NOMO-1 treated with dmso at 0.1 percent for 144 hours (cell line): ENCODE data around the gene EXOG.
"Not testable (repeated sequence)": the region's sequence is repeated elsewhere in the genome, so short reads cannot be mapped to it uniquely, and the experiment has no call there.

ENCODE experiments used
- DNase-seq: peaks from one replicate; lab custom pipeline; 2025; ENCODE audit not compliant: unreplicated experiment; lab: John Stamatoyannopoulos, UW

EXOG gene

DNA sequence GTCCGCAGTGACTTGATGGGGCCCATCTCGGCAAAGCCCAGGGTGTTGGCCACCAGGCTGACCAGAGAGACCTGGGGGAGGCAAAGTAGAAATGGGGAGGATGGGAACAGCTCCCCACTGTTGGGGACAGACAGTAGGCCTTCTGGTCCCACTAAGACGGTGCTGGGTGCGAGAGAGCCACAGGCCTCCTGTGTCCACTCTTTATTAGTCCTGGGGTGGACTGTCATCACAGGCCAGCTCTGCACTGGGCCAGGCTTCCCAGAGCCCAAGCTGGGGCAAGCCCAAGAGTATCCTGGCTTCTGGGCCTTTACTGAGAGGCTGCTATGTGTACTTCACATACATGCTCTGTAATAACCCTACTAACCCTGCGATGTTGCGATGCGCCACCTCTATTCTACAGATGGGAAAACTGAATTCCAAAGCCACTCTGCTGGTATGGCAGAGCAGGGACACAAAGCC is 66.4 kb downstream of the EXOG start:
- no peak for DNase-seq

DNA sequence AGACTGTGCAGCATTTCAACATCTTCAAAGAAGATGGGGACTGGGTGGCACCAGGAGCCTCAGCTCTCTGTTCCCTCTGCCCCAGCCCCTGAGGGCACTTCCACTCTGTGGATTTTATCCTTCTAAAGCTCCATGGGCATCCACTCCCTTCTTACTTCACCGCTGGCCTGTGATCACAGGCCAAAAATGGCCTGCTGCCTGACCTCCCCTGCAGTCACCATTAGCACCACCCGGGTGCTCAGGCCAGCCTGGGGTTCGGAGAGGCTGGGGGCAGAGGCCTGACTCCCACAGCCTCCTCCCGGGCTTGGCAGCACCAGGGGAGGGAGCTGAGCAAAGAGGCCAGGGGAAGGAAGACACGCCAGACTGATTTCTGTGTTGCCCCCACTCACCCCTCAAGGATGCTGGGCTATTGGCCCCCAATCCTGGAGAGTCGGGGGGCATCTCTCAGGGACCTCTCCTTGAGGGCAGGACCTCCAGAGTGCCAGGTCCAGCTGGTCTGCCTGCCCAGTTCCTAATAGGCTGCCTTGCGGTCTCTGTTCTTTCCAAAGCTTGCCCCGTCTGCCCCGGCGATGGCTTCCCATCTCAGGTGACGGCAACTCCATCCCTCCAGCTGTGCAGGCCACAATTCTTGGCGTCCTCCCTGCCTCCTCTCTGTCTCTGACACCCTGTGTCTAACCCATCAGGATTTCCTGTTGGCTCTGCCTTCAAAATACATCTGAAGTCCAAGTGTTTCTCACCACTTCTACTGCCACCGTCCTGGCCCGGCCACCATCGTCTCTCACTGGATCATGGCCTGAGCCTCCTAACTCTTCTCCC is 67.1 kb downstream of the EXOG start:
- no peak for DNase-seq

DNA sequence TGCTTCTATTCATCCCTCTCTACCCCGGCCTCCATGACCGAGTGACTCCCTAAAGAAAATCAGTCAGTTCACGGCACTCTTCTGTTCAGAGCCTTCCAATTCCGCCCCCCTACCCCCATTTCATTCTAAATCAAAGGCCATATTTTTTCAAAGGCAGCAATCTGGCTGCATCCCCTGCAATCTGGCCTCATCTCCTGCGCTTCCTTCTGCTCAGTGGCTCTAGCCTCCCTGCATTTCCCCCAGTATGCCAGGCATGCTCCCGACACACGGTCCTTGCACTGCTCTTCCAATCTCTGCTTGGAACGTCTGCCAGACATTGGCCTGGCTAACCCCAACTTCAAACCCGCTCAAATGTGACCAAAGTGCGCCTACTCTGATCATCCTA is 67.7 kb downstream of the EXOG start:
- no peak for DNase-seq

DNA sequence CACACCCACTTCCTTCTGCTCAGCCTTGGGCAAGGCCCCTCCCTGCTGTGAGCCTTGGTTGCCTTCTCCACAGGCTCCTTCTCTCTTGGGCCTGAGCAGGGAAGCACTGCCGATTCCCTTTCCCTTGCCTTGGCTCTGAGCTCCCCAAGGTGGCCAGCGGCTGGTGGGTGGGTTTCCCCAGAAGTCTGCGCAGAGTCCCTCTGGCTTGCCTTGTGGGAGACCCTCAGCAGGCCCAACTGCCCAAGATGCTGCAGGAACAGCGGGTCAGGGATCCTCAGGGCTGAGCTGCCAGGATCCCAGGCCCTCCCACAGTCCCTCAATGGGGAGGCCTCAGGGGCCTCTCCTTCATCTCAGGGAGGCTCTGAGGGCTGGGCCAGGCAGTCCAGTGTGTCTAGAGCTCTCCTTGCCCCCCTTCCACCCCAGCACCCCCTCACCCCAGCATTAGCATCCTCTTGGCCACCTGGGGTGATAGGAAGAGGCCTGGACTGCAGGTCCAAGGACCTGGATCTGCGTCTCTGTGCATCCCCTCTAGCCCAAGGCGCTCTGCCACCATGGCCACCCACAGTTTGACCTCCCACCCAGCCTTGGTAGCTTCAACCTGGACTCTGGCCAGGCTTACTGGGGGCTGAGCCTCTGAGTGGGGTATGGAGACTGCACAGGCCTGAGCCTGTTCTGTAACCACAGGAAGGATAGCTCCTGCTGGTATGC is 68.6 kb downstream of the EXOG start:
- no peak for DNase-seq

DNA sequence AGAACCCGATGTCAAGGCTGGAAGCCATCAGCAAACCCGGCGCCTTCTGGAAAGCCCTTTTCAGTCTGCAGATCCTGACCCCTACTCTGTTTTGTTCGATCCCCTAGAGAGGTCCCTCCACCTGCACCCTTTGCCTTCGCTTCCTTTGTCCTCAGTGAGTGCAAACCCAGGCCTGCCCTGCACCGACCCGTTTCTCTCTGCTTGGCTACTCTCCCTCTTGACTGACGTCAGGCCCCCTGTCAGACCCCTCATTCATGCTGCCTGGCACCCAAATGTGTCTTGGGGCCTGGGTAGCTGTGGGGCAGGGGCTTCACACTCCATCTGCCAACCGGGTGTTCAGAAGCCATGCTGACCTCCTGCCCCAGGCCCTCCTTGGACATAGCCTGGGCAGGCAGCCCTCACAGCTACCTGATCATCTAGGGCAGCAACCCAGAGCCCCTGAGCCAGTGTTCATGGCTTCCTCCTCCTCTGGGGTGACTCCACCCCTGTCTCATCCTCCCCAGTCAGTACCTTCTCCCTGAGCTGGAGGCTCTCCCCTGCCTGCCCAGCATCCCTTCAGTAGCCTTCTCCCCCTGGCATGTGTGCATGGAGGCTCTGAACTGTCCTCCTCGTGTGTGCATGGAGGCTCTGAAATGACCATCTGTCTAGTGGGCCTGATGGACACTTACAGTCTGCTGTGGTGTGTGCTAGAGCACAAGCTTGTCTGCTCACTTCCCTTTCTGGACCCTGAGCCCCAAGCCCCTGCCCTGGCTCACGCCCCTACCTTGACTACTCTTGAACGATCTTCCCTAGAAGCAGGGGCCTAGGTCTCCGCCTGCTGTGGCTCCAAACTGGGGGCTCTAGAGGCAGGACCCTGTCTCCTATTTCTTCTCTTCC is 69.4 kb downstream of the EXOG start:
- DNase-seq, result no peak

DNA sequence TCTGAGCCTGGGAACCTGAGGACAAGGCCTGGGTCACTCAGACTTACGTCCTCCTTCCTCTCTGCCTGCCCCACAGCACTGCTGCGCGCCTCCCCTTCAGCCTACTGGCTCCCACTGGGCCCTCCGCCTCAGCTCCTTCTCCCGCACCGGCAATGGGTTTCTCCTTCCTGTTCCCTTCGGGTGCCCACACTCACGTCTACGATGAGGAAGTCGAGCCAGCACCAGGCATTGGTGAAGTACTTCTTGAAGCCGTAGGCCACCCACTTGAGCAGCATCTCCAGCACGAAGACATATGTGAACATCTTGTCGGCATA is 70.0 kb downstream of the EXOG start:
- no peak for DNase-seq

DNA sequence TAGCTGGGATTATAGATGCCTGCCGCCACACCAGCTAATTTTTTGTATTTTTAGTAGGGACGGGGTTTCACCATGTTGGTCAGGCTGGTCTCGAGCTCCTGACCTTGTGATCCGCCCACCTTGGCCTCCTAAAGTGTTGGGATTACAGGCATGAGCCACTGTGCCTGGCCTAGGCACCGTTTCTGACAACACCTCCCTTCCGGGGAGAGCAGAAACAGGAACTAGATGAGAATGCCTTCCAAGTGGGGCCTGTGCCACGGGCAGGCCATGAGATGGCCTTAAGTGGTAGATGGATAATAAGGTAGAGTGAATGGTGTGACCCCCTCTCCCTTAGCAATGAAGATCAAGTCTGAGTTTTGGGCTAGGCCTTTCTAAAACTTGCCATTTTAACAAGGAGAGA is 70.7 kb downstream of the EXOG start:
- not testable (repeated sequence) for DNase-seq

DNA sequence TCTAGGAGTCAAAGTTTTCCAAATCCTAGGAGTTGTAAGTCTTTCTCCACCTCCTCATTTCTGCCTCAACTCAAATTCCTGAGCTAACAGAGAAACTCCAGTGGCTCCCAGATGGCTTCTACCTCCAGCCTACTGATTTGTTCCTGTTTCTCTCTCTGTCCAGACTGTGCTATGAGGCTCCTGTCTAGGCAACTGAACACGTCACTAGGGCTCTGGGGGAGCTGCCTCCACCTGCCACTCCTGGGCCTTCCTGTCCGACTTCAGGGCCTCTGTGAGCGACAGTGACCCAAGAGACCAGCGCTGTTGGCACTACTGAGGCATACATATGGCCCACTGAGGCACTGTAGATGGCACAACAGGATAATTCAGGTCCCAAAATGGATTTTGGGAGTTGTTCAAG is 71.4 kb downstream of the EXOG start:
- DNase-seq, result no peak

DNA sequence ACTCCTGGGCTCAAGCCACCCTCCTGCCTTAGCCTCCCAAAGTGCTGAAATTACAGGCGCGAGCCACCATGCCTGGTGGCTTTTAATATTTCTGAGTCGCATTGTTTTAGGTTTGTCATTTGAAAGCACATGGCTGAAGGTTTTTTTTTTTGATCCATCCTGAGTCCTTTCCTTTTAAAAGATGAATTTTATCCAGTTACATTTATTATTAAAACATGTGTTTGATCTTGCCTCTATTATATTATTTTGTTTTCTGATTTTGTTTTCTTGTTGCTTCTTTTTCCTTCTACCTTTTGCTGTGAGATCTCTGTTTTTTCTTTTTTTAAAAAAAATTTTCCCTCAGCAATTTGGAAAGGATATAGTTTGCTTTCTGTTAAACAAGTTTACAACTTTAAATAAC is 77.0 kb downstream of the EXOG start:
- no peak for DNase-seq

DNA sequence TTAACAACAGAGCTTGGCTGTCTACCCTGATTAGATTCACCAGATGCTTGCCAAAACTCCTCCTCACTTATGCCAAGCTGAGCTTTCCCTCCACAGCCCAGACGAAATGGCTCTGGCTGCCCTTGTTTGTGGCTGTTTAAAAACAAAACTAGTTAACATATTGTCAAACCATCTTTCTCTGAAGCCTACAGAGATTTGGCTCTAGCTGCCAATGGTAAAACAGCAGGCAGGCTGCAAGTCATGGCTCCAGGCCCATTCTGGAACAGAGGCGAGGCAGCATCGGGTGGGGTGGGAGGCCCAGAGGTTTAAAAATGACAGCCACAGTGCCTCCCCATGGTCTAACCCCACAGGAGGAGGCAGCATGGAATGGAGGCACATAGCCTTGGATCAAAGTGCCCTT is 77.4 kb downstream of the EXOG start:
- no peak for DNase-seq

DNA sequence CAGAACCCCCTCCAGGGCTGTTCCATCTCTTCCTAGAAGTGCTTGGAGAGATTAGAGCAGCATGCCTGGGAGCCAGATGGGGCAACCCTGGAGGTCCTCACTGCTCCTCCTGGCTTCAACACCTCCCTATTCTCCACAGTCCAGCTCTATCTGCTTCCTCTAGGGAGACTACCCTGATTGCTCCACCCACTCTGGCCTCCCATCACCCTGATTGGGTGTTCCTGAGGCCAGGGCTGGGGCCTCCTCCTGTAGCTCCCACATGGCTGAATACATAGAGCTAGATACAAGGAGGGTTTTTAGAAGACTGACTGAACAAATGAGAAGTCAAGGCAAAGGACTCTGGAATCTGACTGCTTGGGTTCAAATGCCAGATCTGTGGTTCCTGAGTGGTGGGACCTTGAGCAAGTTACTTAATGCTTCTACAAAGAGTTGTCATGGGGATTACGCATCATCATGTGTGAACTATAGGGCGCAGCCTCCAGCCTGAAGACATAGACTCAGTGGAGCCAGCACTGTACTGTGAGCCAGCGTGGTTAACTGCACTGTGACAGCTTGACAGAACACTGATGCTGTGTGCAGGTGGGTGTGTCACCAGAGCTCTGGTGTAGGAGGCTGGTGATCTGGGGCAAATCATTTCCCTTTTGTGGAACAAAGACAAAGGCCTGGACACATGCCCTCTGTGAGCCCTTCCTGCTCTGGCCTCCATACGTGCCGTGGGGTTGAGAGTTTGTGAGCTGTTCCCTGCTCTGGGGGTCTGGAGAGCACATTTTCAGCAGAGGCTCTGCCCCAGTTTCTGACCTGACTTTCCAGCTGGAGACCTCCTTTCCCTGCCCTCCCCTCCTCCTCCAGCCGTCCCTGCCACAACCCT is 78.5 kb downstream of the EXOG start:
- DNase-seq, result no peak

DNA sequence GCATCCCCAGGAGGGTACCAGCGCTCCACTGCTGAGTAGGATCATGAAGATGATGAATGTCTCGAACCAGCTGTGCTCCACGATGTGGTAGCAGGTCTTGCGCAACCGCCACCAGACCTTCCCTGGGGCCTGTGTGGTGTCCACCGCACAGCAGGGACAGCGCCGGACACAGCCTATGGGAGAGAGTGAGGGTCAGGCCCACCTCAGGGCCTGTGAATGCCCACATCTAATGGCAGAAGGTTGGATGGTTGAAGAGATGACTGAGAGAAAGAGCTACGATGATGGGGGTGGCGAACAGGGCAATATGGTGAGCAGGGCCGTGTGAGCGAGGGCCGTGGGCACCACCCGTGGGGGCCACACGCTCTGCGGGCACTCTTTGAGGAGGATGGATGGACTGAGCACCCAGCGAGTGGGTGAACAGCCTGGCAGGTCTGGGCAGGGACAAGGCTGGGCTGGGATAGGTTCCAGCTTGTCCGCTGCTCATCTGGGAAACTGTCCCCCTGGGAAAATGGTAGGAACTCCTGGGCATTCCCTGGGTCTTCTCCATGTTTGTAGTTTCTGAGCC is 79.2 kb downstream of the EXOG start:
- no peak for DNase-seq
